ENCODE measurements around the gene MAN1A2.
"Not testable (repeated sequence)": the region's sequence is repeated elsewhere in the genome, so short reads cannot be mapped to it uniquely, and the experiment has no call there.

MAN1A2 gene

DNA sequence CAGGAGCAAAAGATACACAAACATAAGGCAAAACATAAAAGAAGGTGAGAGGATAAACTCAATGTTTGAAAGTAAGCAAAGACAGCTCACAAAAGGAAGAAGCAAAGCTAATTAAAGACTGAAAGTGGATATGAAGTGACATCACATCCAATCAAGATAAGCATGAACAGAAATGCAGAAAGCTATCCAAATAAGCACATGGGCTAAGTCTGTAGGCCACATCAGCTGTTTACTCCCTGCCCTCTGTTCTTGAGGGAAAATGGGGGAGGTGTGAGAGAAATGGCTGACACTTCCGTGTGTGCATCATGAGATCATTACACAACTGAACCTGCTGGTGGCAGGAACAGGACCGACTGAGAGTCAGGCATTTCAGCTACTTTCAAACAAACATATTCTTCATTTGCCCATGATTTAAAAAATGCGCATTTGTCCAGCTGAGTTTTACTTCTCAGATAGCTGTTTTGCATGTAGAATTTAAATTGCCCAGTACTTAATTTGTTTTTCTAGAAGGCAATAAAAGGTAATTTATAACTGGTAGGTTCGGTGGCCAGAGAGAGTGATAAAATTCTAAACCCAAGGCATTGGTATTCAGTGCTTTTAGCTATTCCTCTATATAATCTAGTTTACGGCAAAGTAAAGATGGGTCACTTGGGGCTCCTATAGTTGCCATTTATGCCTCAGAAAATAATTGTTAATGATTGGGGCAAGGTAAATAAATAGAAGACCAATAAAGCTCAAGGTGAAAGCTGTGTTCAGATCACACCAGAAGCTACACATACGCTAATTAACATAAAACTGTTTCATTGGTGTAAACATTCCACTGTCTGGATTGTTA is 27.2 kb upstream of the MAN1A2 start:
- Histone ChIP-seq H3K4me1 (ENCODE audit: control insufficient read depth, insufficient read depth, low read length) (peaks cover 5% of the 10 kb centered on the region), H3K4me3 (ENCODE audit: low read length) (no peak overlapping the region), H3K9ac (ENCODE audit: low read length) (no peak overlapping the region), H3K36me3 (ENCODE audit: control insufficient read depth, insufficient read depth, low read length) (no peaks in the 10 kb centered on the region), H3K9me3 (ENCODE audit: control insufficient read depth, low read length) (no peaks in the 10 kb centered on the region), H3K27me3 (ENCODE audit: control insufficient read depth, insufficient read depth, low read length) (no peaks in the 10 kb centered on the region)

DNA sequence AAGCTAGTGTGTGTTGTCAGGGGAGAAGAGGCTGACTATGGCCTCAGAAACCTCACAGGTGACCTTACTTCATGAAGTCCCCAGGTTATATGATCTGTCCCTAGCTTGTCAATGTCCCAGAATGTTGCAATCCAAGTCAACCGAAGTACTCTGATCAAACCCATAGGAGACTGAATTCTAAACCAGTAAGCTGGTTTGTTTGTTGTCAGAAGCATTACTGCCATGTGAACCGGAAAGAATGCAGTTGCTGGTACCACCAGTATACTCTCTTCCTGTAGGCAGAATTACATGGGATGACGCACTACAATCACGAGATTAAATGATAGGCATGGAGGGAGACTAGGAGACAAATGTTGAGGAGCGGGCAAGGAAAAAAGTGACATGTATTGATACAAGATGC is 26.1 kb upstream of the MAN1A2 start:
- Histone ChIP-seq H3K9me3 (ENCODE audit: control insufficient read depth, low read length) (no peaks in the 10 kb centered on the region), H3K36me3 (ENCODE audit: control insufficient read depth, insufficient read depth, low read length) (no peaks in the 10 kb centered on the region), H3K4me1 (ENCODE audit: control insufficient read depth, insufficient read depth, low read length) (peaks cover 5% of the 10 kb centered on the region), H3K27me3 (ENCODE audit: control insufficient read depth, insufficient read depth, low read length) (no peaks in the 10 kb centered on the region), H3K9ac (ENCODE audit: low read length) (no peak overlapping the region), H3K4me3 (ENCODE audit: low read length) (no peak overlapping the region)

DNA sequence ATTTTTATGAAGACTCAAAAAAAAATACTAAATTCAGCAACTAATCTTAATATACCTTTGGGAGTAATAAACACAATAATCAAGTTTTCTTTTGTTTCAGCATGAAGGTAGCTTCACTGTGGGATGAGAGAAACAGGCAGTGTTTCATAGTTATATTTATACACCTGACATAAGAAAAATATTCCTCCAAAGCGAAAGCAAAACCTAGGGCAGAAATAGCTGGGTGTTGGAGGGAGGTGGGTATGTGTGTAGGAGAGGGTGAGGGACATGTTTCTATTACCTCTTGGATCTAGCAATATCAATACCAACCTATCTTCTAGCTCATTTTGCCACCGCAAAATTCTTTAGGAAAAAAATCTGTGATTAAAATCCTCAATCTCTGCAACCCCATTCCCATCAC is 24.9 kb upstream of the MAN1A2 start:
- Histone ChIP-seq H3K4me3 (ENCODE audit: low read length) (no peak overlapping the region), H3K36me3 (ENCODE audit: control insufficient read depth, insufficient read depth, low read length) (no peaks in the 10 kb centered on the region), H3K27me3 (ENCODE audit: control insufficient read depth, insufficient read depth, low read length) (no peaks in the 10 kb centered on the region), H3K9ac (ENCODE audit: low read length) (no peak overlapping the region), H3K4me1 (ENCODE audit: control insufficient read depth, insufficient read depth, low read length) (peaks cover 5% of the 10 kb centered on the region), H3K9me3 (ENCODE audit: control insufficient read depth, low read length) (no peaks in the 10 kb centered on the region)

DNA sequence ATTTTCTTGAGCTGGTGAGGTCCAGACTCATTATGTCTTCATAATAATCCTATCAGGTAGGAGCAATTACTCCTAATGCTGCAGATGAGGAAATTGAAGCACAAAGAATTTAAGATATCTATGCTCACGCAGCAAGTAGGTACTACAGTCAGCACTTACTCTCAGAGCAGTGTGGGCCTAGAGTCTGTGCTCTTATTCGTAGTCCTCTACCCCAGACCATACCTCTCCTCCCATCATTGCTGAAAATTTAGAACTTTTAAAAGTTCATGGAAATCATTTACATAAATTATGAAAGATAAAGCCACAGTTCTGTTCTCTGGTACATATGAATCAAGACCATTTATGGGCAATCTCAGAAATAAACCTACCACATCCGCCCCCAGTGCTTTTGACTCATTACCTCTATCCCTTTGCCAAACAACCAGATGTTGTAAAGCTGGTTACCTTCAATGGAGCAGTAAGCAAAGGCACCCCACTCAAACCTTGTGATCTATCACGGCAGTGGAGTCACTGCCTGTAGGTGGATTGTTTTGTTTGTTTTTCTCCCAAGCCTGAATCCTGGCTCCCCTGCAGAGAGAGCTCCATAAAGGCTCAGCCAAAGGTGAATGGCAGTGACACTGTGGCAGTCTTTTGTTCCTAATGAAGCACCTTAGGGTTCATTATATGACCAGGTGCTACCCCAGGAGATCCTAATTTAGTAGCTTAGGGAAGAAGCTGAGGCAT is 20.9 kb upstream of the MAN1A2 start:
- no peaks in the 10 kb centered on the region for H3K36me3 ChIP-seq (ENCODE audit: control insufficient read depth, insufficient read depth, low read length)
- no peak overlapping the region for H3K4me3 ChIP-seq (ENCODE audit: low read length)
- no peaks in the 10 kb centered on the region for H3K27me3 ChIP-seq (ENCODE audit: control insufficient read depth, insufficient read depth, low read length)
- H3K9me3 ChIP-seq (ENCODE audit: control insufficient read depth, low read length) = no peaks in the 10 kb centered on the region
- no peaks in the 10 kb centered on the region for H3K4me1 ChIP-seq (ENCODE audit: control insufficient read depth, insufficient read depth, low read length)
- H3K9ac ChIP-seq (ENCODE audit: low read length) = no peak overlapping the region

DNA sequence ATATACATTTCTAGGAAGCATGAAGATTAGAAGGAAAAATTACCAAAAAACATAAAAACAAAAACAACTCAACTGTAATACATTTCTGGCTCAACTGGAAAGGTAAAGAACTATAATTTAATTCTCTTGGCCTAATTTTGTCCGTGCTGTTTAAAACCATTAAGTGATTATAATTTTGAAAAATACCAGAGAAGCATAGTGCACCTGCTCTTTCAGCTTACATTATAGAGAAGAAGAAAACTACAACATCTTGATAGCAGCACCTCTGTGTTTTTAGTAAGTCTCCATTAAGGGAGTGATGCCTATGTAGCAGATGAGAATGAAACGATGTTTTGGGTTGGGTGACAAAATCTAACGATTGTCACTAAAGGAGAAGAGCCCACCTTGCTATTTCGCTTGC is 19.3 kb upstream of the MAN1A2 start:
- Histone ChIP-seq H3K9ac (ENCODE audit: low read length) (no peak overlapping the region), H3K4me1 (ENCODE audit: control insufficient read depth, insufficient read depth, low read length) (no peaks in the 10 kb centered on the region), H3K36me3 (ENCODE audit: control insufficient read depth, insufficient read depth, low read length) (no peaks in the 10 kb centered on the region), H3K9me3 (ENCODE audit: control insufficient read depth, low read length) (no peaks in the 10 kb centered on the region), H3K4me3 (ENCODE audit: low read length) (no peak overlapping the region), H3K27me3 (ENCODE audit: control insufficient read depth, insufficient read depth, low read length) (no peaks in the 10 kb centered on the region)

DNA sequence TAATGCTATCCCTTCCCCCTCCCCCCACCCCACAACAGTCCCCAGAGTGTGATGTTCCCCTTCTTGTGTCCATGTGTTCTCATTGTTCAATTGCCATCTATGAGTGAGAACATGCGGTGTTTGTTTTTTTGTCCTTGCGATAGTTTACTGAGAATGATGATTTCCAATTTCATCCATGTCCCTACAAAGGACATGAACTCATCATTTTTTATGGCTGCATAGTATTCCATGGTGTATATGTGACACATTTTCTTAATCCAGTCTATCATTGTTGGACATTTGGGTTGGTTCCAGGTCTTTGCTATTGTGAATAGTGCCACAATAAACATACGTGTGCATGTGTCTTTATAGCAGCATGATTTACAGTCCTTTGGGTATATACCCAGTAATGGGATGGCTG is 14.6 kb upstream of the MAN1A2 start:
- H3K9me3 ChIP-seq (ENCODE audit: control insufficient read depth, low read length); H3K9ac ChIP-seq (ENCODE audit: low read length); H3K36me3 ChIP-seq (ENCODE audit: control insufficient read depth, insufficient read depth, low read length); H3K4me3 ChIP-seq (ENCODE audit: low read length); H3K4me1 ChIP-seq (ENCODE audit: control insufficient read depth, insufficient read depth, low read length); H3K27me3 ChIP-seq (ENCODE audit: control insufficient read depth, insufficient read depth, low read length): not testable (repeated sequence)

DNA sequence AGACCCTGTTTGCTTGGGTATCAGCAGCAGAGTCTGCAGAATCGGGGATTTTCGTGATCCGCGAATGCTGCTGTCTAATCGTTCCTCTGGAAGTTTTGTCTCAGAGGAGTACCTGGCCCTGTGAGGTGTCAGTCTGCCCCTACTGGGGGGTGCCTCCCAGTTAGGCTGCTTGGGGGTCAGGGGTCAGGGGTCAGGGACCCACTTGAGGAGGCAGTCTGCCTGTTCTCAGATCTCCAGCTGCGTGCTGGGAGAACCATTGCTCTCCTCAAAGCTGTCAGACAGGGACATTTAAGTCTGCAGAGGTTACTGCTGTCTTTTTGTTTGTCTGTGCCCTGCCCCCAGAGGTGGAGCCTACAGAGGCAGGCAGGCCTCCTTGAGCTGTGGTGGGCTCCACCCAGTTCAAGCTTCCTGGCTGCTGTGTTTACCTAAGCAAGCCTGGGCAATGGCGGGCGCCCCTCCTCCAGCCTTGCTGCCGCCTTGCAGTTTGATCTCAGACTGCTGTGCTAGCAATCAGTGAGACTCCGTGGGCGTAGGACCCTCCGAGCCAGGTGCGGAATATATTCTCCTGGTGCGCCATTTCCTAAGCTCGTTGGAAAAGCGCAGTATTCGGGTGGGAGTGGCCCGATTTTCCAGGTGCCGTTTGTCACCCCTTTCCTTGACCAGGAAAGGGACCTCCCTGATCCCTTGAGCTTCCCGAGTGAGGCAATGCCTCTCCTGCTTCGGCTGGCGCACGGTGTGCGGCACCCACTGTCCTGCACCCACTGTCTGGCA is 9.2 kb upstream of the MAN1A2 start:
- not testable (repeated sequence) for H3K4me3 ChIP-seq (ENCODE audit: low read length); H3K9ac ChIP-seq (ENCODE audit: low read length); H3K36me3 ChIP-seq (ENCODE audit: control insufficient read depth, insufficient read depth, low read length); H3K9me3 ChIP-seq (ENCODE audit: control insufficient read depth, low read length); H3K27me3 ChIP-seq (ENCODE audit: control insufficient read depth, insufficient read depth, low read length); H3K4me1 ChIP-seq (ENCODE audit: control insufficient read depth, insufficient read depth, low read length)

DNA sequence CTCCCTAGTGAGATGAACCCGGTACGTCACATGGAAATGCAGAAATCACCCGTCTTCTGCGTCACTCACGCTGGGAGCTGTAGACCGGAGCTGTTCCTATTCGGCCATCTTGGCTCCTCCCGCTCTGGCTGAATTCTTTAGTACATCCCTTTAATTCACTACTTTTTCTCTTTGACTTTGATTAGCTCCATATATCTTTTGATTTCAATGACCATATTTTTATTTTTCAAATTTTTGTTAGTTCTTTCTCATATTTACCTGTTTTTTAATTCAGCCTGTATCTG is 8.7 kb upstream of the MAN1A2 start:
- H3K4me3 ChIP-seq (ENCODE audit: low read length); H3K36me3 ChIP-seq (ENCODE audit: control insufficient read depth, insufficient read depth, low read length); H3K27me3 ChIP-seq (ENCODE audit: control insufficient read depth, insufficient read depth, low read length); H3K9ac ChIP-seq (ENCODE audit: low read length); H3K9me3 ChIP-seq (ENCODE audit: control insufficient read depth, low read length); H3K4me1 ChIP-seq (ENCODE audit: control insufficient read depth, insufficient read depth, low read length): not testable (repeated sequence)

DNA sequence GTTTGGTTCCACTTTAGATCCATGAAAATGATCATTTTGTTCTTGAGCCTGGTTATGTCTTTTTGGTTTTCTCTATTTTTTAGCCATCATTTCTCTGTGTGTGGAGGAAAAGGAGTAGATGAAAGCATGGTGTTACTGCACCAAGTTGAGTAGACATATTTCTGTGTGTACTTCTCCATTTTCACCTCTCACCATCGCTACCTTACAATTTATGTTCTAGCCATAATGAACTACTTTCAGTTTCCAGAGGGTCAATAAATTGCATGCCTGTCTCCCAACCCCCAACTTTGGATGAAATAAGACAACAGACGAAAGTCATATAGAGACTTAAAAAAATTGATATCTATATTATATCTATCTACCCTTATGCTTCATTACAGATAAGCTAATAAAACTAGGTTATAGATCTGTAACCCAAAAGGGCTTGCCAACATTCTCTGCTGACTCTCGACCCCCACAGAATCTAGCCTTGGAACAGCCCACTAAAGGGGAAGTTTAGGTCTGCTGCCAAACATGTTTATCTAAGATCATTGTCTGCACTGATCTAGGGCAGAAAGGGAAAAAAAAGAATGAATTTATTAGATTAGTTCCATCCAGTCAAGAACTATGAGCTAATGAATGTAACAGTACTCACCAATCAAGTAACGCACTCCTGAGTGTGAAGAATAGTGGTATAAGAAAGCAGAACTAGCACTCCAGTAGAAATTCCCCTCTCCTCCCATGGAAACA is 7.5 kb upstream of the MAN1A2 start:
- Histone ChIP-seq H3K4me1 (ENCODE audit: control insufficient read depth, insufficient read depth, low read length) (peaks cover 14% of the 10 kb centered on the region), H3K36me3 (ENCODE audit: control insufficient read depth, insufficient read depth, low read length) (no peaks in the 10 kb centered on the region), H3K4me3 (ENCODE audit: low read length) (no peak overlapping the region), H3K27me3 (ENCODE audit: control insufficient read depth, insufficient read depth, low read length) (no peaks in the 10 kb centered on the region), H3K9ac (ENCODE audit: low read length) (no peak overlapping the region), H3K9me3 (ENCODE audit: control insufficient read depth, low read length) (no peaks in the 10 kb centered on the region)

DNA sequence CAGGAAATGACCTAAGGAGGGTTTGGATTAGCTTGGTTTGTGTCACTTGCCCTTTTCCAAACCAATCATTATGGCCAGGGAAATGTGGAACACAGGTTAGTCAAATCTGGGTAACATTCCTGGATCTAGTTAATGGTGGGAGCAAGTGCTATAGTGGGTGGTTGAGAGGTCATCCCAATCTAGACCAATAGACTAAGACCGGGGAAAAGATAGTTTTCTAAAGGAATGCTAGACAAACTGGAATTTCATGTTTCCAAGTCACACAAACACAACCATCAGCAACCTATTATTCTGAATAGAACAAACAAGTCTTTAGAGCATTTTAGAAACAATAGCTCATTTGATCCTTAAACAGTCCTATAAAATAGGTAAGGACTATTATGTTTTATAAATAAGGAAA is 4.3 kb upstream of the MAN1A2 start:
- no peak overlapping the region for H3K4me3 ChIP-seq (ENCODE audit: low read length)
- no peaks in the 10 kb centered on the region for H3K9me3 ChIP-seq (ENCODE audit: control insufficient read depth, low read length)
- H3K9ac ChIP-seq (ENCODE audit: low read length) = no peak overlapping the region
- H3K27me3 ChIP-seq (ENCODE audit: control insufficient read depth, insufficient read depth, low read length) = no peaks in the 10 kb centered on the region
- peaks cover 27% of the 10 kb centered on the region for H3K4me1 ChIP-seq (ENCODE audit: control insufficient read depth, insufficient read depth, low read length)
- H3K36me3 ChIP-seq (ENCODE audit: control insufficient read depth, insufficient read depth, low read length) = no peaks in the 10 kb centered on the region

DNA sequence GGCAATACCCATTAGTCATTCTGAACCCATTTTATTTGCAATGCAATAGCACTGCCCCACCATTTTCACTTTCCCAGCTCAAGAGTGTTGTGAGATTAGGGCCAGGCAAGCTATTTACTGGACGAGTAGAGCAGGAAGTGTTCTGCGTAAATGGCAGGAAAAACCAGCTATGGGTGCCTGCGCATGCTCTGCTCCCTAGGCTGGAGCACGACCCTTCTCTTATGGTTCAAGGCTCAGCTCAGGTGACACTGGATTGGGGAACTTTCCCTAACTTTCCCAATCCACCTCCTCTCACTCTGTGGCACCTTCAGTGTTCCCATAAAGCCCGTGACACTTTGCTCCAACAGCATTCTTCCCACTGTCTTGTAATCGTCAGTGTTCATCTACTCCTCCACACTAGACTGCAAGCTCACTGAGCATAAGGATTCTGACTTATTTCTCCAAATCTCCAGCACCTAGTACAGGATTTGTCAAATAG is 3.6 kb upstream of the MAN1A2 start:
- Histone ChIP-seq H3K36me3 (ENCODE audit: control insufficient read depth, insufficient read depth, low read length) (no peaks in the 10 kb centered on the region), H3K4me1 (ENCODE audit: control insufficient read depth, insufficient read depth, low read length) (peaks cover 24% of the 10 kb centered on the region), H3K27me3 (ENCODE audit: control insufficient read depth, insufficient read depth, low read length) (no peaks in the 10 kb centered on the region), H3K4me3 (ENCODE audit: low read length) (no peak overlapping the region), H3K9ac (ENCODE audit: low read length) (peak overlapping the region; percentile 33), H3K9me3 (ENCODE audit: control insufficient read depth, low read length) (no peaks in the 10 kb centered on the region)

DNA sequence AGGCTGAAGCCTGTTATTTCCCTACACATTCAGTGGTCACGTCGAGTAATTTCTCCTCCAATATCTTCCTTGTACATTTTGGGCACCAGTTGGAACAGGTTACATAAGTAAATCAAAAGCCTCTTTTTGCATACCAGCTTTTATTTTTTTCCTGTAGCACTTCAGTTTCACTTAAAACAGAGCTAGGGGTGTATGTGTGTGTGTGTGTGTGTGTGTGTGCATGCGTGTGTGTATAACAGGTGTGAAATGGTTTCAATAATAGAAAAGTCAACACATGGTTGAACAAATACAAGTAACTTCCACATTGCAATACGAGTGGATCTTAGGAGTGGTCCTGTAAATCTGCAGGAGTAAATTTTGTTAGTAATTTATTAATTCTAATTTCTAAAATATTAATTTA is 3.0 kb upstream of the MAN1A2 start:
- Histone ChIP-seq H3K9me3 (ENCODE audit: control insufficient read depth, low read length) (no peaks in the 10 kb centered on the region), H3K27me3 (ENCODE audit: control insufficient read depth, insufficient read depth, low read length) (no peaks in the 10 kb centered on the region), H3K9ac (ENCODE audit: low read length) (peak overlapping the region; percentile 33), H3K36me3 (ENCODE audit: control insufficient read depth, insufficient read depth, low read length) (no peaks in the 10 kb centered on the region), H3K4me3 (ENCODE audit: low read length) (no peak overlapping the region), H3K4me1 (ENCODE audit: control insufficient read depth, insufficient read depth, low read length) (peaks cover 24% of the 10 kb centered on the region)
